Activated CD4-positive, alpha-beta T cell treated with anti-CD3 and anti-CD28 coated beads for 4 hours (primary cell): ENCODE data around the gene SH3TC1.

ENCODE experiments used
- DNase-seq, 2 donors: peaks; one replicate each; pipeline ENCODE4 v3.0.0-alpha.2; 2020

Gene SH3TC1

GRCh38 chr4:8233672-8234484 lies 34.8 kb downstream of the SH3TC1 start:
- no peak for DNase-seq

GRCh38 chr4:8234715-8235114 lies 35.6 kb downstream of the SH3TC1 start:
- no peak for DNase-seq

GRCh38 chr4:8235224-8235623 lies 36.1 kb downstream of the SH3TC1 start:
- DNase-seq: no peak

DNA sequence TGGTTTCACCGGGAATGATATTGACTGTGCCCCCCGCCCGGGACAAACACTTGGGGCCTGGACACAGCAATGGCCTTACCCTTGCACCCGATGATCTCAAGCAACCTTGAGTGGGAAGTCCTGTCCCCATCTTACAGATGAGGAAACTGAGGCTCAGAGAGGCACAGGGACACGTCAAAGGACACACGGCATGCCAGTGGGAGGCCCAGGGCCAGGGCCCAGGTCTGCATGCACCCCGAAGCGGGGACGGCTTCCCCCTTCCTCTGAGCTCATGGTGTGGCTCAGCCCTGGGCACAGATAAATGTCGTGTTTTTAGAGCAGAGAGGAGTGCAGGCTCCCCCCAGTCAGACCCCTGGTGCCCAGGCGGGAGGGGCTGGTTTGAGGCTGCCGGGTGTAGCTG lies 36.6 kb downstream of the SH3TC1 start:
- no peak for DNase-seq

GRCh38 chr4:8236106-8236919 lies 37.2 kb downstream of the SH3TC1 start:
- DNase-seq: no peak

- DNase-seq: no peak
Observed at GRCh38 chr4:8236920-8237195, 37.8 kb downstream of the SH3TC1 start.

GRCh38 chr4:8237256-8237989 lies 38.3 kb downstream of the SH3TC1 start:
- DNase-seq: no peak

GRCh38 chr4:8238036-8238511 lies 39.0 kb downstream of the SH3TC1 start:
- no peak for DNase-seq

DNA sequence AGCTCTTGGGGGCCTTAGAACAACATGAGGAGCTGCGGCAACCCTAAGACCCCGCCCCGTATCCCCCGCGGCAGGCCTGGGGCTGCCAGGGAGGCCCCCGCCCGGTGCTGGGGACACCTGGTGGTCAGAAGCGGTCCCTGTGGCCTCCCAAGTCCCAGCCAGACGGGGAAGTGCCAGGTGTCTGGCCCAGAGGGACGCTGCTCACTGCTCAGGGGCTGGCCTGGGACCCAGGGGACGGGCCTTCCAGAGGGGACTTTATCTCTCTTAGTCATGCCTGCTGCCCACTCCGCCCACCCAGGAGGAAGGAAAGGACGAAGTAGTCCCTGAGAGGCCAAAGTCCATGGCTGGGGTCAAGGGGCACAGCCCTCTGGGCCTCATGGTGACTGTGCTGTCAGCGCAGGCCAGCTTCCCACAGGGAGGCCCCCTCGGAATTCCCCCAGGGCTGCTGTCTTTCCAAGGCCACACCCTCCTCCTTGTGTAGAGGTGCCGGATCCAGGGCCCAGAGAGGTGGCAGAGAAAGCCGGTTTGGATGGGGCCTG lies 39.5 kb downstream of the SH3TC1 start:
- no peak for DNase-seq

DNA sequence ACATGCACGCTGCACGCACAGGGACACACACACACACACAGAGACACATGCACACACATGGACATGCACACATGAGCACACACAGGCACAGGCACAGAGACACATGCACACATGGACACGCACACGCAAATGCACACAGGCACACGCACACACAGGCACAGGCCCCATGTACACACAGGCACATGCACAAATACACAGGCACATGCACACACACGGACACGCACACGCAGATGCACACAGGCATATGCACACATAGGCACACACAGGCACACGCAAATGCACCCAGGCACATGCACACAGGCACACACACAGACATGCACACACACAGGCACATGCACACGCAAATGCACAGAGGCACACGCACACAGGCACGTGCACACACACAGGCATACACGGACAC lies 40.1 kb downstream of the SH3TC1 start:
- DNase-seq: no peak

- no peak for DNase-seq
Observed at GRCh38 chr4:8239661-8240060, 40.6 kb downstream of the SH3TC1 start.

- DNase-seq: no peak
Observed at GRCh38 chr4:8240211-8241041, 41.3 kb downstream of the SH3TC1 start.

DNA sequence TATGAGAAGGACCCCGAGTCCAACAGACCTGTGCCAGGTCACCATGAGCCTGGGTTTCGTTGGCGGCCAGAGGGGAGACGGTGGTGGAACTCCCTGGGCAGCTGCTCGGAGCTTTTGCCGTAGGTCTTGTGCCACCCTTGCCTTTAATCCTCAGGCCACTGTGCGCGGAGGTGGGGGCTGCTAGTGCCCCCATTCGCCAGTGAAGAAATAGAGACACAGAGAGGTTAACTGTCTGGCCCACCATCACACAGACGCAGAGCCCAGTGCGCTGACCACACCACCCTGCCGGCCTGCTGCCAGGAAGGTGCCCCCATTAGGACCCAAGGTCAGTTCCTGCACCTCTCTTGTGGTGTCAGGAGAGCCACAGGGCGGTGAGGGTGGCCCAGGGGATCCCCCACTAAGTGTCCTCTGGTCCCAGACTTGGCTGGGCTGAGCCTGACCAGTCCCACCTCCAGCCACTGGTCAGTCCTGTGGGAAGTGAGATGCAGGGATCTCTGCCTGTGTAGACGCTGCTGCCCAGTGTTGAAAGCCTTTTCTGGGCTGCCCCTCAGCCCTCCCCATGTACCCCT lies 42.2 kb downstream of the SH3TC1 start:
- no peak for DNase-seq

DNA sequence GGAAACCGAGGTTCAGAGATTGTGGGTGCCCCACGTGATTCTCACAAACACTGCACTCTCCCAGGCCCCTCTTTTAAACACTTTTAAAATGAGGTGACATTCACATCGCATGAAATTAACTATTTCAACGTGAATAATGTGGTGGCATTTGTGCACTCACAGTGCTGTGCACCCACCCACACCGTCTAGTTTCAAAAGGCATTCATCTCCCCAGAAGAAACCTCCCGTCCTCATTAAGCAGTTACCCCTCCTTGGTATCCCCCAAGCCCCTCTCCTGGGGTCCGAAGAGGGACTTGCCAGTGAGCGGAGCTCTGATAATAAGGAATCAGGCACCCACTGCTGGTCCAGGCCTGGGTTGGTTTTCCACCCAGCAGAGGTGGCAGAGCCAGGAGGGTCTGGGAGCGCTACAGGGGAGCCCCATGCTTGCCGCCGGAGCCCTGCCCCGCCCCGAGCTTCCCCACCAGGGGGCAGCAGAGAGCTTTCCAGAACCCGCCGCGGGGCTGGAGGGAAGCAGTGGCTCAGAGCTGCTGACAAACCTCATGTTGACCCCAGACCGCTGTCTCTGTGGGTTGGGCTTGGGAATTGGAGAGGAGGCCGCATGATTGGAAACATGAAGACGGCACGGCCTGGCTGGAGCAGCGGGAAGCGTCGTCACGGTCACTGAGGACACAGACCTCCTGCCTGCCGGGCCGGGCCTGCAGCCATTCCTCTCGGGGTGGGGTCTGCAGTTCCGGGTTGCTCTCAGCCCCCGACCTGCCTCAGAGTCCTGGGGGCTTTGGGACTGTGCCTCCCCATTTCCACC lies 43.0 kb downstream of the SH3TC1 start:
- peak; percentile 76 to 83 for DNase-seq

GRCh38 chr4:8242782-8243560 lies 43.9 kb downstream of the SH3TC1 start:
- no peak for DNase-seq

- no peak for DNase-seq
Observed at GRCh38 chr4:8244001-8244757, 45.1 kb downstream of the SH3TC1 start.

GRCh38 chr4:8244931-8245460 lies 45.9 kb downstream of the SH3TC1 start:
- no peak for DNase-seq

DNA sequence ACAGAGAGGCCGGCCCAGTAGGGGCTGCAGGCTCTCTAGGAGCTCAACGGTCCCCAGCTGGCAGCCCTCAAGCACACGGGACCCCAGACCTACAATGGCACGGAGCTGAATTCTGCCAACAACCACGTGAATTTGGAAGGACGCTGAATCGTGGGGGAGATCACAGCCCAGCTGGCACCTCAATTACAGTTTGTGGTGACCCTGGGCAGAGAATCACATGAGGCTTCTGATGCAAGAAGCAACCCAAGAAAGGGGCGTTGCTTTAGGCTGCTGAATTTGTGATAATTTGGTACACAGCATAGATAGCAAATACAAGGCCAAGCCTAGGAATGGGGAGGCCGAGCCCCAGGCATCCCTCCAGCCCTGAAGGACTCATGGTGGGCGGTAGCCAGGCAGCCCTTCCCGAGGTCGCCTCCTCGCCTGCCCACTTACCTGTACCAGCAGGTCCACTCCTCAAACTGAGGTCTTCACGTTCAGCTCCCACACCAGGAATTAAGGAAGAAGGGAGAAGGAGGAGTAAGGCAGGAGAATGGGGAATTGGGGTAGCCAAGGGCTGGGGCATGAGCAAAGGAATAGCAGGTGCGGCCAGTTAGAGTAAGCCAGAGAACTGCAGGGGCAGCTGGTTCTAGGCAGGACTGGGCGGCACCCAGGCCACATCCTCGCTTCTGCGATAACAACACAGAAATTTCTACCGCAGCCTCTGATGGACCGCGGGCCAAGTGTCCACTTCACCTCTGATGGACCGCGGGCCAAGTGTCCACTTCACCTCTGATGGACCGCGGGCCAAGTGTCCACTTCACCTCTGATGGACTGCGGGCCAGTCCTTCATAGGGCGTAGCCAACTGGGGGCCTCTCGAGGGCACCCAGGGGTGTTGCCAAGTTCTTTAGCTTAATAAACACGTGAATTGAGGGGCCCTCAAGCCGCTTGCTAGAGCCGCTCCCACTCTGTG lies 47.1 kb downstream of the SH3TC1 start:
- DNase-seq: no peak
